B cell (primary cell): ENCODE data around the gene ZMYM4. TPM values are rescaled to one million over a fixed set of nuclear protein-coding genes. Genes with fewer than 3 reads are reported as not detected.

Experiments
- ATAC-seq: fragments of 200-7000 bp; cut with Tn5 transposase; one replicate; pipeline ENCODE4 v1.10.0; 2021; ENCODE audit warnings: low read depth, mild to moderate bottlenecking, moderate number of reproducible peaks, moderate library complexity
- CTCF ChIA-PET: fragments of 350-600 bp; sonication (Branson Sonifier 250); formaldehyde crosslinking; loops from one replicate; lab custom pipeline; 2021; ENCODE audit warnings: antibody characterized with exemption, inconsistent platforms; lab: Charles Lee
- POLR2A ChIA-PET: fragments of 350-600 bp; sonication (Branson Sonifier 250); formaldehyde crosslinking; loops from one replicate; lab custom pipeline; 2021; ENCODE audit warnings: antibody characterized with exemption; lab: Charles Lee
- DNase-seq: peaks from one replicate; pipeline ENCODE4 v3.0.0; 2013
- H2AFZ ChIP-seq: 2 replicates; pipeline ENCODE4 v1.6.1; 2012; ENCODE audit warnings: mild to moderate bottlenecking, low read depth, low read length; ENCODE audit not compliant: insufficient read depth, poor library complexity, severe bottlenecking
- H3K27ac ChIP-seq, 2 donors: 1 replicate in 1 of 2; 2 replicates in 1 of 2; pipeline ENCODE4 v1.5.1; 2012 to 2013; ENCODE audit warnings: low read length in 2 of 2, mild to moderate bottlenecking in 2 of 2, moderate library complexity in 1 of 2
- H3K27me3 ChIP-seq, 4 experiments: fragments of 200-600 bp in 1 of 4; sonication (generic) in 1 of 4; replicated peaks in 1 of 4; 1 replicate in 2 of 4; 2 replicates in 2 of 4; pipeline versions ENCODE4 v1.6.1 to v1.7.0; 2013 to 2016; ENCODE audit warnings: low read length in 3 of 4, mild to moderate bottlenecking in 2 of 4, mixed read lengths in 1 of 4, moderate library complexity in 1 of 4; ENCODE audit not compliant: insufficient read depth in 4 of 4, control insufficient read depth in 3 of 4; ENCODE audit errors: control extremely low read depth in 1 of 4
- H3K36me3 ChIP-seq, 2 experiments: replicated peaks in 1 of 2; 1 replicate in 1 of 2; 2 replicates in 1 of 2; pipeline versions ENCODE4 v1.6.1 to v1.7.1; 2013; ENCODE audit warnings: low read length in 1 of 2; ENCODE audit not compliant: insufficient read depth in 2 of 2, control insufficient read depth in 1 of 2; ENCODE audit errors: control extremely low read depth in 1 of 2, extremely low read depth in 1 of 2
- H3K4me1 ChIP-seq, 2 donors: fragments of 200-600 bp in 1 of 2; sonication (generic) in 1 of 2; 1 replicate in 1 of 2; 2 replicates in 1 of 2; pipeline versions ENCODE4 v1.5.1 to v1.6.1; 2013 to 2017; ENCODE audit warnings: low read length in 2 of 2; ENCODE audit not compliant: control insufficient read depth in 2 of 2, insufficient read depth in 2 of 2
- H3K4me2 ChIP-seq: replicated peaks from 2 replicates; pipeline ENCODE3; 2012; ENCODE audit warnings: mild to moderate bottlenecking, low read depth, low read length; ENCODE audit not compliant: poor library complexity, severe bottlenecking
- H3K4me3 ChIP-seq, 5 experiments: fragments of 200-600 bp in 1 of 5; sonication (generic) in 1 of 5; 1 replicate in 3 of 5; 2 replicates in 2 of 5; pipeline versions ENCODE4 v1.5.1 to v1.7.0; 2011 to 2016; ENCODE audit warnings: low read length in 4 of 5, mild to moderate bottlenecking in 4 of 5, low read depth in 2 of 5, control low read depth in 1 of 5, moderate library complexity in 1 of 5; ENCODE audit not compliant: insufficient read depth in 1 of 5; ENCODE audit errors: control extremely low read depth in 1 of 5, extremely low read depth in 1 of 5
- H3K79me2 ChIP-seq: fragments of 200-600 bp; sonication (generic); one replicate; pipeline ENCODE4 v1.6.0; 2016; ENCODE audit warnings: low read length; ENCODE audit not compliant: control insufficient read depth, insufficient read depth
- H3K9ac ChIP-seq: fragments of 200-600 bp; sonication (generic); 2 replicates; pipeline ENCODE4 v1.6.1; 2017; ENCODE audit warnings: mild to moderate bottlenecking, low read length, moderate library complexity
- H3K9me3 ChIP-seq, 3 donors: one replicate each; pipeline versions ENCODE4 v1.6.1 to v1.7.1; 2013; ENCODE audit warnings: low read length in 2 of 3; ENCODE audit not compliant: control insufficient read depth in 2 of 3, insufficient read depth in 1 of 3; ENCODE audit errors: control extremely low read depth in 1 of 3
- H4K20me1 ChIP-seq: 2 replicates; pipeline ENCODE4 v1.6.0; 2012; ENCODE audit warnings: mild to moderate bottlenecking, low read length; ENCODE audit not compliant: insufficient read depth, control insufficient read depth, poor library complexity, severe bottlenecking
- H3K27ac Mint-ChIP-seq: one replicate; pipeline ENCODE4 v1.8.0; 2021; ENCODE audit warnings: mixed read lengths
- H3K27me3 Mint-ChIP-seq: one replicate; pipeline ENCODE4 v1.8.0; 2021; ENCODE audit warnings: mixed read lengths
- H3K4me1 Mint-ChIP-seq: one replicate; pipeline ENCODE4 v1.8.0; 2021; ENCODE audit warnings: mixed read lengths
- H3K4me3 Mint-ChIP-seq: one replicate; pipeline ENCODE4 v1.8.0; 2021; ENCODE audit warnings: mixed read lengths
- H3K9me3 Mint-ChIP-seq: one replicate; pipeline ENCODE4 v1.8.0; 2022; ENCODE audit warnings: mixed read lengths; ENCODE audit not compliant: insufficient read depth
- EZH2 ChIP-seq: IDR thresholded peaks from 2 replicates; pipeline ENCODE4 v1.6.1; 2012; ENCODE audit warnings: borderline replicate concordance, low read depth, mild to moderate bottlenecking, moderate library complexity, low read length; ENCODE audit not compliant: insufficient read depth, poor library complexity, severe bottlenecking
- WGBS: methylation state at CpG from one replicate; pipeline ENCODE4 v1.1.5; 2013; ENCODE audit warnings: missing lambda C conversion rate; ENCODE audit not compliant: insufficient coverage; 5-methylcytosine and 5-hydroxymethylcytosine counted together
- intact Hi-C: fragments of 100-400 bp; cut with micrococcal nuclease; formaldehyde crosslinking; loops from one replicate; pipeline ENCODE4 v1.10.0; 2022
- polyA plus RNA-seq: library from polyadenylated mRNA; depleted of rRNA; stranded (reverse); fragments of >200 nt; gene quantifications from 2 replicates; pipeline ENCODE4 v1.2.3, GENCODE V29; 2012
- total RNA-seq, 2 donors: library from RNA; stranded (reverse); fragments of 120-200 nt in 1 of 2; gene quantifications; 1 replicate in 1 of 2; 2 replicates in 1 of 2; pipeline versions ENCODE4 v1.2.3 to v1.2.4, GENCODE V29; 2013 to 2022
- TF ChIP-seq, protein P1 (sequence below): fragments of 200-600 bp; IDR thresholded peaks from one replicate; pipeline ENCODE4 v1.8.0; 2022; ENCODE audit warnings: antibody characterized with exemption, mild to moderate bottlenecking

ZMYM4 gene
- total and polyA plus RNA-seq, 2 donors (not counting 1 experiment from before 2014, with no cell fraction given): 7.2 to 45.2 TPM

- Mint-ChIP-seq H3K27ac (no peak overlapping the region), H3K9me3 (no peaks in the 10 kb centered on the region), H3K4me3 (no peak overlapping the region), H3K4me1 (peaks cover 8% of the 10 kb centered on the region), H3K27me3 (peaks cover 13% of the 10 kb centered on the region)
- DNase-seq (no peak), ATAC-seq (no peak)
- no peak overlapping the region for H3K4me2 ChIP-seq
- H3K4me1 ChIP-seq: peaks cover 0 to 3% of the 10 kb centered on the region in 2 donors
- no peaks in the 10 kb centered on the region for H3K79me2 ChIP-seq
- H2AFZ ChIP-seq: no peak overlapping the region
- no peaks in the 10 kb centered on the region for H3K27me3 ChIP-seq
- ChIA-PET POLR2A (interaction anchor here (0.7 kb wide), 1 partner anchor 28 kb away, joined by 8 read pairs; no protein-coding TSS in a partner anchor), CTCF (no interaction called here)
- intact Hi-C loops: no loop called here
- no peak overlapping the region for H3K9ac ChIP-seq
- no peak for TF ChIP-seq EZH2
- TF ChIP-seq, protein P1, sequence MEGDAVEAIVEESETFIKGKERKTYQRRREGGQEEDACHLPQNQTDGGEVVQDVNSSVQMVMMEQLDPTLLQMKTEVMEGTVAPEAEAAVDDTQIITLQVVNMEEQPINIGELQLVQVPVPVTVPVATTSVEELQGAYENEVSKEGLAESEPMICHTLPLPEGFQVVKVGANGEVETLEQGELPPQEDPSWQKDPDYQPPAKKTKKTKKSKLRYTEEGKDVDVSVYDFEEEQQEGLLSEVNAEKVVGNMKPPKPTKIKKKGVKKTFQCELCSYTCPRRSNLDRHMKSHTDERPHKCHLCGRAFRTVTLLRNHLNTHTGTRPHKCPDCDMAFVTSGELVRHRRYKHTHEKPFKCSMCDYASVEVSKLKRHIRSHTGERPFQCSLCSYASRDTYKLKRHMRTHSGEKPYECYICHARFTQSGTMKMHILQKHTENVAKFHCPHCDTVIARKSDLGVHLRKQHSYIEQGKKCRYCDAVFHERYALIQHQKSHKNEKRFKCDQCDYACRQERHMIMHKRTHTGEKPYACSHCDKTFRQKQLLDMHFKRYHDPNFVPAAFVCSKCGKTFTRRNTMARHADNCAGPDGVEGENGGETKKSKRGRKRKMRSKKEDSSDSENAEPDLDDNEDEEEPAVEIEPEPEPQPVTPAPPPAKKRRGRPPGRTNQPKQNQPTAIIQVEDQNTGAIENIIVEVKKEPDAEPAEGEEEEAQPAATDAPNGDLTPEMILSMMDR: no peak
- whole genome bisulfite sequencing: 100% methylated on average over 1 of the region's 5 CpGs
- no peak overlapping the region for H3K27ac ChIP-seq
- H4K20me1 ChIP-seq: no peaks in the 10 kb centered on the region
- no peak overlapping the region for H3K4me3 ChIP-seq
- H3K9me3 ChIP-seq: no peaks in the 10 kb centered on the region
- no peaks in the 10 kb centered on the region for H3K36me3 ChIP-seq
Observed at GRCh38 chr1:35247256-35247655, 21.3 kb upstream of the ZMYM4 start.

- Mint-ChIP-seq H3K4me1 (no peaks in the 10 kb centered on the region), H3K27ac (no peak overlapping the region), H3K4me3 (no peak overlapping the region), H3K27me3 (peaks cover 21% of the 10 kb centered on the region), H3K9me3 (no peaks in the 10 kb centered on the region)
- ChIA-PET CTCF (no interaction called here), POLR2A (no interaction called here)
- intact Hi-C loops: no loop called here
- Histone ChIP-seq H3K27ac (no peak overlapping the region), H3K4me2 (no peak overlapping the region), H3K9ac (no peak overlapping the region), H3K4me3 (no peak overlapping the region), H3K9me3 (no peaks in the 10 kb centered on the region), H4K20me1 (no peaks in the 10 kb centered on the region), H3K4me1 (no peaks in the 10 kb centered on the region), H2AFZ (no peak overlapping the region), H3K27me3 (no peaks in the 10 kb centered on the region), H3K79me2 (no peaks in the 10 kb centered on the region), H3K36me3 (no peaks in the 10 kb centered on the region)
- ATAC-seq: no peak
- no peak for TF ChIP-seq EZH2
- TF ChIP-seq, protein P1: no peak
- DNase-seq: no peak
- no CpG with 5 or more reads among the region's 2 CpGs for WGBS
Observed at GRCh38 chr1:35253941-35254340, 14.6 kb upstream of the ZMYM4 start.
